Measurements from ENCODE around the gene ZNF785.

DNA sequence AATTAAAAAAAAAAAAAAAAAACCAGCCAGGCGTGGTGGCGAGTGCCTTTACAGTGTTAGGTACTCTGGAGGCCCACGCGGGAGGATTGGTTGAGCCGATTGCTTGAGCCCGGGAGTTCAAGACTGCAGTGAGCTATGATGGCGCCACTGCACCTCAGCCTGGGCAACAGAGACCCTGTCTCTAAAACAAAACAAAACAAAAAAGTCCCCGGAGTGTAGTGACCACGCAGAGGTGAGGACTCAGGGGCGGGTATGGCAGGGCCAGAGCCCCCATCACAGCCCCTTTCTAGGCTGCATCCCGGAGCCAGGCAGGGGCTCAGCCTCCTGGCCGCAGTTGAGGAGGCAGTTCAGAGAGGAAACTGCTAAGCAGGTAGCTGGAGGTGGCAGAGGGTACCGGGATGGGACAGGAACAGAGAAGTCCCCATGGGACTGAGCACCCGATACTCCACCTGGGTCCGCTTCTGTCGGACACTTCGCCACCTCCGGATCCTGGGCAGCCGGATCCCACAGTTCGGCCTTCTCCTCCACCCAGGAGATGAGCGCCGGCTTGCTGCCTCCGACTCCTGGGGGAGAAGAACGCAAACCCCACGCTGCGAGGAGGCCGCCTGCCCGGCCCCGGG, 51.6 kb downstream of the ZNF785 start:
- TF ChIP-seq POLR2A (IDR thresholded peaks at IDR 0.05; ENCODE audit: low read length) (no peak), GATA1 (IDR thresholded peaks at IDR 0.05; ENCODE audit: low read depth, low read length) (no peak)
